AG04450 (cell line): ENCODE measurements around the gene IRGM. TPM values are rescaled to one million over a fixed set of nuclear protein-coding genes. Genes with fewer than 3 reads are reported as not detected.
"Not testable (repeated sequence)": the region's sequence is repeated elsewhere in the genome, so short reads cannot be mapped to it uniquely, and the experiment has no call there.

Experiments used
- CTCF ChIA-PET: fragments of 300-600, 350-600 bp; formaldehyde crosslinking; extraction: SDS; loops from one replicate; lab custom pipeline; 2022; ENCODE audit warnings: antibody characterized with exemption, inconsistent platforms; lab: Charles Lee
- POLR2A ChIA-PET: fragments of 350-600 bp; formaldehyde crosslinking; extraction: SDS; loops from one replicate; lab custom pipeline; 2021; ENCODE audit warnings: antibody characterized with exemption, inconsistent platforms; lab: Yijun Ruan, JAX
- DNase-seq: peaks from one replicate; pipeline ENCODE4 v3.0.0-alpha.2; 2011; ENCODE audit warnings: low read depth, low spot score
- H3K27ac ChIP-seq: one replicate; pipeline ENCODE4 v1.5.1; 2012; ENCODE audit warnings: low read depth, low read length, control low read depth
- H3K27me3 ChIP-seq: one replicate; pipeline ENCODE4 v1.6.0; 2012; ENCODE audit warnings: low read length; ENCODE audit not compliant: control insufficient read depth, insufficient read depth
- H3K4me3 ChIP-seq: 2 replicates; pipeline ENCODE4 v1.5.1; 2011; ENCODE audit warnings: mild to moderate bottlenecking, low read depth, low read length, control low read depth
- H3K9me3 ChIP-seq: 2 replicates; pipeline ENCODE4 v1.5.1; 2012; ENCODE audit warnings: low read length; ENCODE audit not compliant: control insufficient read depth, insufficient read depth
- polyA plus RNA-seq: library from polyadenylated mRNA; depleted of rRNA; stranded (reverse); fragments of >200 nt; gene quantifications from 2 replicates; pipeline ENCODE4 v1.2.3, GENCODE V29; 2011
- TF ChIP-seq, protein P1 (sequence below): IDR thresholded peaks from 2 replicates; pipeline ENCODE4 v1.5.1; 2011; ENCODE audit warnings: low read depth, low read length, control low read depth, inconsistent platforms

The IRGM gene
- polyA plus RNA-seq, 1 experiment, result not detected

DNA sequence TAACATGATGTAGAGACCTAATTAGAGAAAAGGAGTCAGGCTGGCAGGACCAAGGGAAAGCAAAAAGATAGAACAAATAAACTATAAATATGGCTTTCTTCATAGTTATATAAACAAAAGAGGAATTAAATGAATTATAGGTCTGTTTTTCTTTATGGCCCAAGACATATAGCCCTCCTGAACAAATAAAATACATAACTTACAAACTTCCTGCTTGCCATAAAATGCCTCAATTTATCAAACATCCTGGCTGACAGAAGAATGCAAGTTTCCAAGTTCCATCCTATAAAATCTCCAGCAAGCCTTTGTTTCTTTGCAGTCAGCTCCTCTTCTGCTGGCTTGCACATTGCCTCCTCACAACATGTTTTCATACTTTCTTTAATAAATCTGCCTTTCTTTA is 31.3 kb upstream of the IRGM start:
- TF ChIP-seq, protein P1, sequence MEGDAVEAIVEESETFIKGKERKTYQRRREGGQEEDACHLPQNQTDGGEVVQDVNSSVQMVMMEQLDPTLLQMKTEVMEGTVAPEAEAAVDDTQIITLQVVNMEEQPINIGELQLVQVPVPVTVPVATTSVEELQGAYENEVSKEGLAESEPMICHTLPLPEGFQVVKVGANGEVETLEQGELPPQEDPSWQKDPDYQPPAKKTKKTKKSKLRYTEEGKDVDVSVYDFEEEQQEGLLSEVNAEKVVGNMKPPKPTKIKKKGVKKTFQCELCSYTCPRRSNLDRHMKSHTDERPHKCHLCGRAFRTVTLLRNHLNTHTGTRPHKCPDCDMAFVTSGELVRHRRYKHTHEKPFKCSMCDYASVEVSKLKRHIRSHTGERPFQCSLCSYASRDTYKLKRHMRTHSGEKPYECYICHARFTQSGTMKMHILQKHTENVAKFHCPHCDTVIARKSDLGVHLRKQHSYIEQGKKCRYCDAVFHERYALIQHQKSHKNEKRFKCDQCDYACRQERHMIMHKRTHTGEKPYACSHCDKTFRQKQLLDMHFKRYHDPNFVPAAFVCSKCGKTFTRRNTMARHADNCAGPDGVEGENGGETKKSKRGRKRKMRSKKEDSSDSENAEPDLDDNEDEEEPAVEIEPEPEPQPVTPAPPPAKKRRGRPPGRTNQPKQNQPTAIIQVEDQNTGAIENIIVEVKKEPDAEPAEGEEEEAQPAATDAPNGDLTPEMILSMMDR, result no peak
- H3K27ac ChIP-seq, result no peak overlapping the region
- POLR2A ChIA-PET, result no interaction called here

DNA sequence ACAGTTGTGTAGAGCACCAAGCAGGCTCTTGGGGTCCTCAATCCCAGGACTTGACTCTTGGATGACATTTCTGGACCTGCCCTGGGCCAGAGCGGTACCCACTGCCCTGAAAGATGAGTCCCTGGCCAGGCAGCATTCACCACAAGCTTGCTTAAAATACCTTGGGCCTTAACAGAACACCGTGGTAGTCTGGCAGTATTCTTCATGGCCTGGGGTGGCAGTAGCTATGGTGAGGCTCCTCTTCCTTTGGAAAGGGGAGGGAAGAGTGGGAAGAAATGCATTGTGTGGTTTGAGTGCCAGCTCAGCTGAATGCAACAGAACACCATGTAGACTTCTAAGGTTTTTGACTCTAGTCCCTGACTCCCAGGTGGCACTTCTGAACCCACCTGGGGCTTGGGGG is 29.4 kb upstream of the IRGM start:
- DNase-seq, result no peak
- Histone ChIP-seq H3K4me3 (no peak overlapping the region), H3K27ac (no peak overlapping the region), H3K9me3 (no peaks in the 10 kb centered on the region; the same call in 1 of the 2 replicates), H3K27me3 (peaks cover 3% of the 10 kb centered on the region)
- ChIA-PET CTCF (no interaction called here), POLR2A (no interaction called here)
- TF ChIP-seq, protein P1, result no peak

More for the DNA sequence above, 31.3 kb upstream of the IRGM start:
- Histone ChIP-seq H3K27me3 (peaks cover 3% of the 10 kb centered on the region), H3K4me3 (no peak overlapping the region), H3K9me3 (no peaks in the 10 kb centered on the region; the same call in 1 of the 2 replicates)
- DNase-seq, result no peak
- CTCF ChIA-PET, result interaction anchor here (1.0 kb wide), 1 partner anchor 32 kb away, joined by 3 read pairs; no protein-coding TSS in a partner anchor

DNA sequence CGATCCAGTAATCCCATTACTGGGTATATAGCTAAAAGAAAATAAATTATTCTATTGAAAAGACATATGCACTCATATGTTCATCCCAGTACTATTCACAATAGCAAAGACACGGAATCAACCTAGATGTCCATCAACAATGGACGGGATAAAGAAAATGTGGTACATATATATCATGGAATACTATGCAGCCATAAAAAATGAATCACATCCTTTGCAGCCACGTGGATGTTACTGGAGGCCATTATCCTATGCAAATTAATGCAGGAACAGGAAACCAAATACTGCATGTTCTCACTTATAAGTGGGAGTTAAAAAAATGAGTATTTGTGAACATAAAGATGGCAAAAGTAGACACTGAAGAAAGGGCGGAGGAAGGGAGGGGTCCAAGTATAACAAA is 16.6 kb upstream of the IRGM start:
- POLR2A ChIA-PET, result no interaction called here
- no peak for DNase-seq
- no peak overlapping the region for H3K27ac ChIP-seq
- TF ChIP-seq, protein P1, result no peak
- H3K4me3 ChIP-seq, result no peak overlapping the region
- H3K9me3 ChIP-seq, result no peaks in the 10 kb centered on the region
- H3K27me3 ChIP-seq, result no peaks in the 10 kb centered on the region
- CTCF ChIA-PET, result no interaction called here

DNA sequence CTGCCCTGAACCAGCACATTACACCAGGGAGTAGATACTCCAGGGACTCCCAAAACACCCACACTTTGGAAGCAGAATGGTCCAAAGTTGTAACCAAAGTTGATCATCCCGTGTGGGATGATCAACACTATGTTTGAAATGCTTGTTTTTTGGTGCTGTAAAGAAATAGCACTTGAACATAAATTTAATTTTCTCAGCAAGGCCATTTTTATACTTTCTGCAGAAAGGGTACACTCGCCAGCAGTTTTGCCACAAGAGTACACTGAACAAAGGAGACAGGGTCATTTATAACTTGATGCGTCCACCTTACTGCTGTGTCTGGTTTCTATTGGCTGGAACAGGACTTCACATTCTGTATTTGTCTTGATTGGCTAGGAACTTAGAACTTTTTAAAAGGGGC is 14.5 kb upstream of the IRGM start:
- DNase-seq, H3K4me3 ChIP-seq, H3K9me3 ChIP-seq, POLR2A ChIA-PET, H3K27ac ChIP-seq, H3K27me3 ChIP-seq, CTCF ChIA-PET: not testable (repeated sequence)

DNA sequence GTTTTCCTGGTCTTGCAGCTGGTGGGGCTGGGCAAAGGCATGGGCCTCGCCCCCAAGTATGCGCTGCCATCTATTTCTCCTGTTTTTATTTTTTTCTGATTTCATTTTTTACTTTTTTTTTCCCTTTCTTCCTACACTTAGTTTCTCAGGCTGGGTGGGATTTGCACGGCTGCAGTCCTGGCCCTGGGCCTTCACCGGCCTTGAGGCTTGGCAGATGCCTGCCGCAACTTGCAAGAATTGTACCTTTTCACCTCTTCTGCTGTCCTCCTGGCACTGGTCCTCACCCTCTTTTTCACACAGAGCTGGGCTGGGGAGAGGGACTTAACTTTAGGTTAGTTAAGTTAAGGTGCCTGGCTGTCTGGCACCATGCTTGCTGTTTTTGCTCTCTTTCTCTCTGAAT is 10.3 kb upstream of the IRGM start:
- CTCF ChIA-PET, result no interaction called here
- H3K4me3 ChIP-seq, result no peak overlapping the region
- H3K27ac ChIP-seq, result no peak overlapping the region
- no peaks in the 10 kb centered on the region; the same call in 1 of the 2 replicates for H3K9me3 ChIP-seq
- POLR2A ChIA-PET, result no interaction called here
- no peaks in the 10 kb centered on the region for H3K27me3 ChIP-seq
- TF ChIP-seq, protein P1, result no peak
- DNase-seq, result no peak

DNA sequence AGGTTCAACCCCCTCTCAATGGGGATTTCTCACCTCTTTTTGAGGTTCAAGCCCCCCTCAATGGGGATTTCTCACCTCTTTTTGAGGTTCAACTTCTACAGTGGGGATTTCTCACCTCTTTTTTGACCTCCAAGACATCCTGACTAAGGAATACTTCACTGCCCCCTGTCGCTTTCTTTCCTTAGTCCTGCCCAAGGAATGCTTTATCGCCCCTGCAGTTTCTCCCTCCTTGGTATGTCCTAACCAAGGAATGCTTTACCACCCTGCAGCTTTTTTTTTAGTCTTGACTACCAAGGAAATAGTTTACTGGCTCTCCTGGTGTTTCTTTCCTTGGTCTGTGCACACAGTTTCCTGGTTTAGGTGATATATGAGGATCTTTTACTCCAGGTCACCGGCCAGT is 9.6 kb upstream of the IRGM start:
- no peak for DNase-seq
- CTCF ChIA-PET, result no interaction called here
- Histone ChIP-seq H3K27ac (no peak overlapping the region), H3K9me3 (no peaks in the 10 kb centered on the region; the same call in 1 of the 2 replicates), H3K27me3 (no peaks in the 10 kb centered on the region), H3K4me3 (no peak overlapping the region)
- TF ChIP-seq, protein P1, result no peak
- POLR2A ChIA-PET, result no interaction called here

DNA sequence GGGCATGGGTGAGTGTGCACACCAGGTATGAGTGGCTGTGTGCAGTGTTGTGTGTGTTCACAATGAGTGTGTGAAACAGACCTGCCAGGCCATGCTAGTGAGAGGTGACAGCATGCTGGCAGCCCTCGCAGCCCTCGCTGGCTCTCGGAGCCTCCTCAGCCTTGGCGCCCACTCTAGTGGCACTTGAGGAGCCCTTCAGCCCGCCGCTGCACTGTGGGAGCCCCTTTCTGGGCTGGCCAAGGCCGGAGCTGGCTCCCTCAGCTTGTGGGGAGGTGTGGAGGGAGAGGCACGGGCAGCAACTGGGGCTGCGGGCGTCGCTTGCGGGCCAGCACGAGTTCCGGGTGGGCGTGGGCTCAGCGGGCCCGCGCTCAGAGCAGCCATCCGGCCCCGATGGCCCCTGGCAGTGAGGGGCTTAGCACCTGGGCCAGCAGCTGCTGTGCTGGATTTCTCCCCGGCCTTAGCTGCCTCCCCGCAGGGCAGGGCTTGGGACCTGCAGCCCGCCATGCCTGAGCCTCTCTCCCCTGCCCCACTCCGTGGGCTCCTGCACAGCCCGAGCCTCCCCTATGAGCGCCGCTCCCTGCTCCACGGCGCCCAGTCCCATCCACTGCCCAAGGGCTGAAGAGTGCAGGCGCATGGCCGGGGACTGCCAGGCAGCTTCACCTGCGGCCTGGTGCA is 999 bp upstream of the IRGM start:
- not testable (repeated sequence) for DNase-seq, H3K27ac ChIP-seq, H3K9me3 ChIP-seq, H3K4me3 ChIP-seq, H3K27me3 ChIP-seq
- ChIA-PET CTCF (interaction anchor here (4.5 kb wide), 1 partner anchor 44 kb away, joined by 43 read pairs; no protein-coding TSS in a partner anchor), POLR2A (interaction anchor here (0.7 kb wide), 1 partner anchor 24 kb away, joined by 6 read pairs; no protein-coding TSS in a partner anchor)
